DOHH2 (cell line): Measurements from ENCODE around the gene SLC12A8.

Experiments
- EZH2phosphoT487 ChIP-seq: fragments of 200-600 bp; sonication (generic); IDR thresholded peaks from 2 replicates; pipeline ENCODE4 v1.6.1; 2017; ENCODE audit warnings: borderline replicate concordance, mild to moderate bottlenecking, antibody characterized with exemption, low read length, moderate library complexity, mixed read lengths
- TF ChIP-seq, protein P1 (sequence below): fragments of 200-600 bp; sonication (generic); IDR thresholded peaks from one replicate; pipeline ENCODE4 v1.5.1; 2014; ENCODE audit warnings: antibody characterized with exemption, mild to moderate bottlenecking, low read depth, low read length; ENCODE audit not compliant: poor library complexity, severe bottlenecking

GRCh38 chr3:125115640-125116039, 96.9 kb downstream of the SLC12A8 start:
- TF ChIP-seq, protein P1, sequence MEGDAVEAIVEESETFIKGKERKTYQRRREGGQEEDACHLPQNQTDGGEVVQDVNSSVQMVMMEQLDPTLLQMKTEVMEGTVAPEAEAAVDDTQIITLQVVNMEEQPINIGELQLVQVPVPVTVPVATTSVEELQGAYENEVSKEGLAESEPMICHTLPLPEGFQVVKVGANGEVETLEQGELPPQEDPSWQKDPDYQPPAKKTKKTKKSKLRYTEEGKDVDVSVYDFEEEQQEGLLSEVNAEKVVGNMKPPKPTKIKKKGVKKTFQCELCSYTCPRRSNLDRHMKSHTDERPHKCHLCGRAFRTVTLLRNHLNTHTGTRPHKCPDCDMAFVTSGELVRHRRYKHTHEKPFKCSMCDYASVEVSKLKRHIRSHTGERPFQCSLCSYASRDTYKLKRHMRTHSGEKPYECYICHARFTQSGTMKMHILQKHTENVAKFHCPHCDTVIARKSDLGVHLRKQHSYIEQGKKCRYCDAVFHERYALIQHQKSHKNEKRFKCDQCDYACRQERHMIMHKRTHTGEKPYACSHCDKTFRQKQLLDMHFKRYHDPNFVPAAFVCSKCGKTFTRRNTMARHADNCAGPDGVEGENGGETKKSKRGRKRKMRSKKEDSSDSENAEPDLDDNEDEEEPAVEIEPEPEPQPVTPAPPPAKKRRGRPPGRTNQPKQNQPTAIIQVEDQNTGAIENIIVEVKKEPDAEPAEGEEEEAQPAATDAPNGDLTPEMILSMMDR = no peak
- no peak for TF ChIP-seq EZH2phosphoT487
